H9 (cell line): ENCODE results near the gene PRR35. TPM values are rescaled to one million over a fixed set of nuclear protein-coding genes. Genes with fewer than 3 reads are reported as not detected.

ENCODE experiments used
- DNase-seq: peaks from one replicate; pipeline ENCODE4 v3.0.0-alpha.2; 2017
- H2AFZ ChIP-seq: one replicate; pipeline ENCODE4 v1.6.1; 2013; ENCODE audit warnings: mild to moderate bottlenecking, low read length, control low read depth, moderate library complexity
- H2AK5ac ChIP-seq: 2 replicates; pipeline ENCODE4 v1.6.1; 2013; ENCODE audit warnings: low read length, control low read depth, mixed read lengths; ENCODE audit not compliant: insufficient read length
- H2BK120ac ChIP-seq: one replicate; pipeline ENCODE4 v1.6.1; 2013; ENCODE audit warnings: low read depth, mild to moderate bottlenecking, low read length, control low read depth, inconsistent platforms; ENCODE audit not compliant: poor library complexity, severe bottlenecking
- H2BK12ac ChIP-seq: 2 replicates; pipeline ENCODE4 v1.6.1; 2013; ENCODE audit warnings: low read length, control low read depth, mixed read lengths, low read depth; ENCODE audit not compliant: insufficient read length
- H2BK15ac ChIP-seq: 2 replicates; pipeline ENCODE4 v1.6.1; 2013; ENCODE audit warnings: low read depth, low read length, control low read depth
- H2BK20ac ChIP-seq: one replicate; pipeline ENCODE4 v1.6.1; 2013; ENCODE audit warnings: low read depth, mild to moderate bottlenecking, low read length, control low read depth, inconsistent platforms; ENCODE audit not compliant: poor library complexity, severe bottlenecking
- H2BK5ac ChIP-seq: 2 replicates; pipeline ENCODE4 v1.6.1; 2013; ENCODE audit warnings: low read length, control low read depth, mixed read lengths; ENCODE audit not compliant: insufficient read length
- H3K14ac ChIP-seq: 2 replicates; pipeline ENCODE4 v1.6.1; 2013; ENCODE audit warnings: low read length, control low read depth; ENCODE audit not compliant: insufficient read depth
- H3K18ac ChIP-seq: 2 replicates; pipeline ENCODE4 v1.6.1; 2013; ENCODE audit warnings: low read depth, mild to moderate bottlenecking, mixed read lengths, low read length, control low read depth; ENCODE audit not compliant: insufficient read length
- H3K23ac ChIP-seq: 2 replicates; pipeline ENCODE4 v1.6.1; 2013; ENCODE audit warnings: low read length, control low read depth, mixed read lengths, low read depth; ENCODE audit not compliant: insufficient read length
- H3K23me2 ChIP-seq: 2 replicates; pipeline ENCODE4 v1.6.1; 2013; ENCODE audit warnings: low read depth, mild to moderate bottlenecking, mixed read lengths, low read length, control low read depth; ENCODE audit not compliant: insufficient read length, poor library complexity, severe bottlenecking
- H3K27ac ChIP-seq: 2 replicates; pipeline ENCODE4 v1.5.1; 2013; ENCODE audit warnings: low read length, control low read depth, mixed read lengths, low read depth; ENCODE audit not compliant: insufficient read length
- H3K27me3 ChIP-seq: 2 replicates; pipeline ENCODE4 v1.6.1; 2013; ENCODE audit warnings: low read length, control low read depth, inconsistent platforms; ENCODE audit not compliant: insufficient read depth
- H3K4ac ChIP-seq: 2 replicates; pipeline ENCODE4 v1.6.1; 2013; ENCODE audit warnings: low read depth, mild to moderate bottlenecking, control low read depth, inconsistent platforms, low read length, moderate library complexity
- H3K4me1 ChIP-seq: 2 replicates; pipeline ENCODE4 v1.6.1; 2013; ENCODE audit warnings: low read length, control low read depth, inconsistent platforms; ENCODE audit not compliant: insufficient read depth
- H3K4me2 ChIP-seq: 2 replicates; pipeline ENCODE4 v1.6.1; 2013; ENCODE audit warnings: low read length, control low read depth, mixed read lengths; ENCODE audit not compliant: insufficient read length, insufficient read depth
- H3K56ac ChIP-seq: 2 replicates; pipeline ENCODE4 v1.6.1; 2013; ENCODE audit warnings: low read depth, mild to moderate bottlenecking, mixed read lengths, low read length, control low read depth; ENCODE audit not compliant: insufficient read length
- H3K79me1 ChIP-seq: 2 replicates; pipeline ENCODE4 v1.6.1; 2013; ENCODE audit warnings: low read depth, mild to moderate bottlenecking, moderate library complexity, low read length, control low read depth, inconsistent platforms; ENCODE audit not compliant: insufficient read depth, poor library complexity, severe bottlenecking
- H3K79me2 ChIP-seq: 2 replicates; pipeline ENCODE4 v1.6.1; 2013; ENCODE audit warnings: low read length, control low read depth, inconsistent platforms; ENCODE audit not compliant: insufficient read depth
- H3K9ac ChIP-seq: 2 replicates; pipeline ENCODE4 v1.6.1; 2013; ENCODE audit warnings: low read length, control low read depth, mixed read lengths; ENCODE audit not compliant: insufficient read length; ENCODE audit errors: extremely low read depth
- H3K9me3 ChIP-seq: one replicate; pipeline ENCODE4 v1.6.1; 2013; ENCODE audit warnings: low read depth, low read length, inconsistent platforms; ENCODE audit not compliant: control insufficient read depth
- H3T11ph ChIP-seq: one replicate; pipeline ENCODE4 v1.6.1; 2013; ENCODE audit warnings: mild to moderate bottlenecking, low read length, control low read depth, inconsistent platforms
- H4K20me1 ChIP-seq: one replicate; pipeline ENCODE4 v1.6.1; 2013; ENCODE audit not compliant: control insufficient read depth, insufficient read length, insufficient read depth
- H4K5ac ChIP-seq: 2 replicates; pipeline ENCODE4 v1.6.1; 2013; ENCODE audit warnings: low read depth, mild to moderate bottlenecking, mixed read lengths, low read length, control low read depth; ENCODE audit not compliant: insufficient read length
- H4K8ac ChIP-seq: replicated peaks from 2 replicates; pipeline ENCODE4 v1.6.1; 2013; ENCODE audit warnings: low read length, control low read depth, mixed read lengths, low read depth; ENCODE audit not compliant: insufficient read length
- H4K91ac ChIP-seq: 2 replicates; pipeline ENCODE4 v1.6.1; 2013; ENCODE audit warnings: low read depth, mild to moderate bottlenecking, moderate library complexity, mixed read lengths, low read length, control low read depth; ENCODE audit not compliant: insufficient read length
- H3K27ac Mint-ChIP-seq, 3 experiments: 2 replicates in 2 of 3; 3 replicates in 1 of 3; pipeline ENCODE4 v1.8.0; 2020 to 2021; ENCODE audit warnings: mixed read lengths in 3 of 3, mild to moderate bottlenecking in 1 of 3, moderate library complexity in 1 of 3
- H3K27me3 Mint-ChIP-seq: 2 replicates; pipeline ENCODE4 v1.8.0; 2021; ENCODE audit warnings: low read depth, mild to moderate bottlenecking, moderate library complexity, mixed read lengths
- H3K36me3 Mint-ChIP-seq, 3 experiments: 2 replicates in 2 of 3; 3 replicates in 1 of 3; pipeline ENCODE4 v1.8.0; 2020 to 2021; ENCODE audit warnings: low read depth in 3 of 3, mixed read lengths in 3 of 3; ENCODE audit not compliant: insufficient read depth in 1 of 3
- H3K4me1 Mint-ChIP-seq, 2 experiments: 2 replicates each; pipeline ENCODE4 v1.8.0; 2020; ENCODE audit warnings: mixed read lengths in 2 of 2
- H3K4me3 Mint-ChIP-seq, 2 experiments: 2 replicates in 1 of 2; 3 replicates in 1 of 2; pipeline ENCODE4 v1.8.0; 2020 to 2021; ENCODE audit warnings: mild to moderate bottlenecking in 2 of 2, mixed read lengths in 2 of 2, moderate library complexity in 1 of 2
- H3K9me3 Mint-ChIP-seq, 2 experiments: 2 replicates in 1 of 2; 3 replicates in 1 of 2; pipeline ENCODE4 v1.8.0; 2020; ENCODE audit warnings: mild to moderate bottlenecking in 2 of 2, mixed read lengths in 2 of 2, moderate library complexity in 1 of 2
- WGBS: extraction: QIAGEN DNeasy Blood & Tissue Kit; methylation state at CpG from one replicate; pipeline ENCODE4 v1.1.7; 2013; ENCODE audit warnings: missing lambda C conversion rate, low lambda C conversion rate, mixed read lengths; ENCODE audit not compliant: insufficient read length; ENCODE audit errors: extremely low coverage; 5-methylcytosine and 5-hydroxymethylcytosine counted together
- total RNA-seq: library from RNA; stranded (reverse); gene quantifications from 2 replicates; pipeline ENCODE4 v1.2.1, GENCODE V29; 2021
- TF ChIP-seq, protein P1 (sequence below): fragments of 200-600 bp; sonication (generic); conservative IDR thresholded peaks from 3 replicates; pipeline ENCODE4 v1.8.0; 2021; ENCODE audit warnings: antibody characterized with exemption, mild to moderate bottlenecking

The PRR35 gene
- total RNA-seq, 1 experiment from 2014 or later = 0.33 TPM

DNA sequence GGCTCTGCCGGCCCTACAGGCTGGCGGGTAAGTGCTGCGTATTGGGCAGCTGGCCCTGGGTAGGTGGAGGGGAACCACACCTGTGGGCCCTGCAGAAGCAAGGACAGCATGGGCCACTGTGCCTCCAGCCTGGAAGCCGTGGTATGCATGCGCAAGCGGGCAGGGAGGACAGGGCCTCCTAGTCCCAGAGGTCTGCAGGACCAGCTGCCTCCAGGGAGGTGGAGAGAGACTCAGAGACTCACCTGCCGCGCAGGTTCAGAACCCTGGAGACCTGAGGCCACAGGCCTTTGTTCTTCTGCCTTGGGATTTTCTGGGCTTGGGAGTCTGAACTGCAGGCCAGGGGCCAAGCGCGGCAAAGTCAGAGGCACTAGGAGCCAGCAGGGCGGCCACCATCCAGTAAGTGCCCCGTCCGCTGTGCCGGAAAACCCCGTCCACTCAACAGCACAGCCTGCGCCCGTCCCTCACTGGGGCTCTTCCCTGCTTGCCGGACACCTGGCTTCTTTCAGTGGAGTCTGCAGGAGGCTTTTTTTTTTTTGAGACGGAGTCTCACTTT is 20.8 kb downstream of the PRR35 start:
- Mint-ChIP-seq H3K27ac (no peak overlapping the region), H3K36me3 (peaks cover 0 to 4% (median 2%) of the 10 kb centered on the region in 3 experiments; a peak in 2 of 7 replicates), H3K4me1 (peaks cover 7 to 18% of the 10 kb centered on the region in 2 experiments), H3K9me3 (no peaks in the 10 kb centered on the region), H3K4me3 (no peak overlapping the region), H3K27me3 (peaks cover 11% of the 10 kb centered on the region)
- TF ChIP-seq, protein P1, sequence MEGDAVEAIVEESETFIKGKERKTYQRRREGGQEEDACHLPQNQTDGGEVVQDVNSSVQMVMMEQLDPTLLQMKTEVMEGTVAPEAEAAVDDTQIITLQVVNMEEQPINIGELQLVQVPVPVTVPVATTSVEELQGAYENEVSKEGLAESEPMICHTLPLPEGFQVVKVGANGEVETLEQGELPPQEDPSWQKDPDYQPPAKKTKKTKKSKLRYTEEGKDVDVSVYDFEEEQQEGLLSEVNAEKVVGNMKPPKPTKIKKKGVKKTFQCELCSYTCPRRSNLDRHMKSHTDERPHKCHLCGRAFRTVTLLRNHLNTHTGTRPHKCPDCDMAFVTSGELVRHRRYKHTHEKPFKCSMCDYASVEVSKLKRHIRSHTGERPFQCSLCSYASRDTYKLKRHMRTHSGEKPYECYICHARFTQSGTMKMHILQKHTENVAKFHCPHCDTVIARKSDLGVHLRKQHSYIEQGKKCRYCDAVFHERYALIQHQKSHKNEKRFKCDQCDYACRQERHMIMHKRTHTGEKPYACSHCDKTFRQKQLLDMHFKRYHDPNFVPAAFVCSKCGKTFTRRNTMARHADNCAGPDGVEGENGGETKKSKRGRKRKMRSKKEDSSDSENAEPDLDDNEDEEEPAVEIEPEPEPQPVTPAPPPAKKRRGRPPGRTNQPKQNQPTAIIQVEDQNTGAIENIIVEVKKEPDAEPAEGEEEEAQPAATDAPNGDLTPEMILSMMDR = no peak
- Histone ChIP-seq H2BK15ac (no peak overlapping the region), H3K23ac (no peak overlapping the region), H2BK5ac (no peak overlapping the region), H4K91ac (no peak overlapping the region), H2BK12ac (no peak overlapping the region), H3K4me1 (no peaks in the 10 kb centered on the region; the same call in 1 of the 2 replicates), H2AK5ac (no peak overlapping the region), H3K79me1 (no peaks in the 10 kb centered on the region), H3K27ac (no peak overlapping the region), H3K23me2 (no peaks in the 10 kb centered on the region), H4K5ac (no peak overlapping the region), H4K8ac (no peak overlapping the region), H3K14ac (no peak overlapping the region), H3K4me2 (no peak overlapping the region), H3K56ac (no peak overlapping the region), H3K4ac (no peak overlapping the region), H3K27me3 (no peaks in the 10 kb centered on the region; the same call in 1 of the 2 replicates), H2BK120ac (no peak overlapping the region), H2AFZ (no peak overlapping the region), H4K20me1 (no peaks in the 10 kb centered on the region), H3K9ac (no peak overlapping the region), H3T11ph (no peak overlapping the region), H3K18ac (no peak overlapping the region), H3K79me2 (no peaks in the 10 kb centered on the region), H2BK20ac (no peak overlapping the region), H3K9me3 (no peaks in the 10 kb centered on the region)
- no CpG with 5 or more reads among the region's 19 CpGs for WGBS
- DNase-seq = no peak
